ENCODE results near the gene CR1. TPM values are rescaled to one million over a fixed set of nuclear protein-coding genes. Genes with fewer than 3 reads are reported as not detected.
"Not testable (repeated sequence)": the region's sequence is repeated elsewhere in the genome, so short reads cannot be mapped to it uniquely, and the experiment has no call there.

The CR1 gene
- polyA plus RNA-seq, 3 donors from 2014 or later: 0.32 to 0.39 TPM; not detected in 1

- Mint-ChIP-seq H3K4me3 (no peak overlapping the region), H3K4me1 (no peaks in the 10 kb centered on the region), H3K9me3 (no peaks in the 10 kb centered on the region), H3K27me3 (ENCODE audit: low read depth in 3 of 3) (peaks cover 0 to 2% (median 2%) of the 10 kb centered on the region in 3 donors), H3K36me3 (no peaks in the 10 kb centered on the region), H3K27ac (no peak overlapping the region)
- no peak for DNase-seq
Observed at GRCh38 chr1:207626972-207627337, 131.0 kb downstream of the CR1 start.

GRCh38 chr1:207627496-207627895 lies 131.5 kb downstream of the CR1 start:
- Mint-ChIP-seq H3K9me3 (no peaks in the 10 kb centered on the region), H3K4me3 (no peak overlapping the region), H3K27ac (no peak overlapping the region), H3K27me3 (ENCODE audit: low read depth in 3 of 3) (peaks cover 0 to 2% (median 2%) of the 10 kb centered on the region in 3 donors), H3K4me1 (no peaks in the 10 kb centered on the region), H3K36me3 (no peaks in the 10 kb centered on the region)
- DNase-seq: no peak

GRCh38 chr1:207628776-207629175 lies 132.8 kb downstream of the CR1 start:
- H3K4me3 Mint-ChIP-seq: no peak overlapping the region
- no peak for DNase-seq
- H3K9me3 Mint-ChIP-seq: no peaks in the 10 kb centered on the region
- H3K36me3 Mint-ChIP-seq: no peaks in the 10 kb centered on the region
- H3K27ac Mint-ChIP-seq: no peak overlapping the region
- peaks cover 0 to 7% (median 2%) of the 10 kb centered on the region in 3 donors for H3K27me3 Mint-ChIP-seq (ENCODE audit: low read depth in 3 of 3)
- H3K4me1 Mint-ChIP-seq: no peaks in the 10 kb centered on the region

- DNase-seq: no peak
- Mint-ChIP-seq H3K9me3 (no peaks in the 10 kb centered on the region), H3K27ac (no peak overlapping the region), H3K4me3 (no peak overlapping the region), H3K36me3 (no peaks in the 10 kb centered on the region), H3K4me1 (no peaks in the 10 kb centered on the region), H3K27me3 (ENCODE audit: low read depth in 3 of 3) (peaks cover 1 to 7% (median 2%) of the 10 kb centered on the region in 3 donors)
Observed at GRCh38 chr1:207631137-207631536, 135.2 kb downstream of the CR1 start.

GRCh38 chr1:207633226-207633625 lies 137.3 kb downstream of the CR1 start:
- Mint-ChIP-seq H3K4me3 (no peak overlapping the region), H3K36me3 (no peaks in the 10 kb centered on the region), H3K27ac (no peak overlapping the region), H3K9me3 (no peaks in the 10 kb centered on the region), H3K27me3 (ENCODE audit: low read depth in 3 of 3) (peaks cover 0 to 7% (median 1%) of the 10 kb centered on the region in 3 donors), H3K4me1 (no peaks in the 10 kb centered on the region)
- DNase-seq: no peak

- not testable (repeated sequence) for H3K27me3 Mint-ChIP-seq (ENCODE audit: low read depth in 3 of 3); H3K27ac Mint-ChIP-seq; H3K9me3 Mint-ChIP-seq; H3K4me1 Mint-ChIP-seq; H3K4me3 Mint-ChIP-seq; H3K36me3 Mint-ChIP-seq; DNase-seq
Observed at GRCh38 chr1:207633699-207634289, 137.8 kb downstream of the CR1 start.

- not testable (repeated sequence) for DNase-seq; H3K27me3 Mint-ChIP-seq (ENCODE audit: low read depth in 3 of 3)
Observed at GRCh38 chr1:207634293-207634692, 138.3 kb downstream of the CR1 start.

GRCh38 chr1:207635569-207636186 lies 139.7 kb downstream of the CR1 start:
- H3K9me3 Mint-ChIP-seq, H3K4me1 Mint-ChIP-seq, H3K4me3 Mint-ChIP-seq, H3K36me3 Mint-ChIP-seq, DNase-seq, H3K27ac Mint-ChIP-seq: not testable (repeated sequence)
- H3K27me3 Mint-ChIP-seq (ENCODE audit: low read depth in 3 of 3): peaks cover 0 to 13% (median 2%) of the 10 kb centered on the region in 3 donors

More at GRCh38 chr1:207634293-207634692, 138.3 kb downstream of the CR1 start:
- not testable (repeated sequence) for H3K9me3 Mint-ChIP-seq, H3K4me3 Mint-ChIP-seq, H3K36me3 Mint-ChIP-seq, H3K27ac Mint-ChIP-seq, H3K4me1 Mint-ChIP-seq

GRCh38 chr1:207638487-207639145 lies 142.7 kb downstream of the CR1 start:
- H3K4me1 Mint-ChIP-seq, H3K27ac Mint-ChIP-seq, DNase-seq, H3K4me3 Mint-ChIP-seq, H3K9me3 Mint-ChIP-seq, H3K36me3 Mint-ChIP-seq: not testable (repeated sequence)
- peaks cover 0 to 12% (median 3%) of the 10 kb centered on the region in 3 donors for H3K27me3 Mint-ChIP-seq (ENCODE audit: low read depth in 3 of 3)

- not testable (repeated sequence) for DNase-seq, H3K4me3 Mint-ChIP-seq, H3K4me1 Mint-ChIP-seq, H3K9me3 Mint-ChIP-seq, H3K36me3 Mint-ChIP-seq, H3K27ac Mint-ChIP-seq
- H3K27me3 Mint-ChIP-seq (ENCODE audit: low read depth in 3 of 3): peaks cover 2 to 15% (median 3%) of the 10 kb centered on the region in 3 donors
Observed at GRCh38 chr1:207639362-207639761, 143.4 kb downstream of the CR1 start.

- H3K4me1 Mint-ChIP-seq: peaks cover 9 to 15% of the 10 kb centered on the region in 2 donors
- no peaks in the 10 kb centered on the region for H3K36me3 Mint-ChIP-seq
- H3K27me3 Mint-ChIP-seq (ENCODE audit: low read depth in 3 of 3): peaks cover 5 to 20% (median 13%) of the 10 kb centered on the region in 3 donors
- DNase-seq: no peak
- peak overlapping the region in 1 of 6 donors; percentile 65 for H3K27ac Mint-ChIP-seq
- peak overlapping the region; percentile 56 to 88 (median 80) for H3K4me3 Mint-ChIP-seq
- H3K9me3 Mint-ChIP-seq: no peaks in the 10 kb centered on the region
Observed at GRCh38 chr1:207644166-207644851, 148.4 kb downstream of the CR1 start.

GRCh38 chr1:207644852-207645634 lies 149.1 kb downstream of the CR1 start, which contains the start of gene CR1L:
Gene CR1L, plus strand, starts transcription at chr1:207645133. Its CDS starts 101 bp downstream, at chr1:207645234.
- Mint-ChIP-seq H3K9me3 (no peaks in the 10 kb centered on the region), H3K27me3 (ENCODE audit: low read depth in 3 of 3) (peaks cover 5 to 14% (median 13%) of the 10 kb centered on the region in 3 donors), H3K36me3 (no peaks in the 10 kb centered on the region), H3K4me1 (peaks cover 9 to 15% of the 10 kb centered on the region in 2 donors), H3K27ac (peak within 1 kb of the TSS in 2 of 6 donors; percentile 65 to 68), H3K4me3 (peak within 1 kb of the TSS; percentile 56 to 88 (median 80))
- DNase-seq: peak; percentile 66 to 77 (median 71)

- Mint-ChIP-seq H3K4me1 (peaks cover 9 to 15% of the 10 kb centered on the region in 2 donors), H3K27me3 (ENCODE audit: low read depth in 3 of 3) (peaks cover 5 to 19% (median 13%) of the 10 kb centered on the region in 3 donors), H3K9me3 (no peaks in the 10 kb centered on the region), H3K4me3 (peak overlapping the region; percentile 56 to 88 (median 75)), H3K27ac (no peak overlapping the region), H3K36me3 (no peaks in the 10 kb centered on the region)
- DNase-seq: no peak
Observed at GRCh38 chr1:207645635-207646081, 149.7 kb downstream of the CR1 start.

Data from immature natural killer cell (primary cell).